ENCODE measurements around the gene DACH1. TPM values are rescaled to one million over a fixed set of nuclear protein-coding genes. Genes with fewer than 3 reads are reported as not detected.

The DACH1 gene
- total and polyA plus RNA-seq, 9 of the 15 experiments (the other 6 are each of a cell fraction or from before 2014, with no cell fraction given): 0.04 to 0.07 (median 0.04) TPM; not detected in 2

- TF ChIP-seq ZC3H11A (IDR thresholded peaks at IDR 0.05; ENCODE audit: low read depth, low read length): no peak
- TF ChIP-seq ZNF740 (CRISPR knock-in tag; IDR thresholded peaks at IDR 0.05): no peak
- TF ChIP-seq ZNF740 (tag; IDR thresholded peaks at IDR 0.05): no peak
- TF ChIP-seq HDAC1 (IDR thresholded peaks at IDR 0.05): no peak
Observed at GRCh38 chr13:71858647-71859046, 8.4 kb downstream of the DACH1 start (continued).

GRCh38 chr13:71856548-71857043 is 10.4 kb downstream of the DACH1 start:
- Histone ChIP-seq H3K9ac (ENCODE audit: insufficient read depth in 1 of 2, low read depth in 2 of 2, low read length in 2 of 2) (no peak overlapping the region), H3K27ac (ENCODE audit: extremely low read depth, low read depth, low read length) (no peak overlapping the region), H3K36me3 (ENCODE audit: control insufficient read depth, insufficient read depth, low read length) (no peaks in the 10 kb centered on the region), H3K4me1 (replicated peaks in 1 of 2; ENCODE audit: control insufficient read depth in 2 of 2, insufficient read depth in 2 of 2, low read length in 2 of 2) (no peaks in the 10 kb centered on the region), H3K9me1 (ENCODE audit: control insufficient read depth, insufficient read depth, low read length) (no peaks in the 10 kb centered on the region), H4K20me1 (replicated peaks; ENCODE audit: control insufficient read depth, insufficient read depth, low read length) (no peaks in the 10 kb centered on the region), H2AFZ (ENCODE audit: low read depth, low read length) (no peak overlapping the region), H3K4me3 (no peak overlapping the region), H3K27me3 (ENCODE audit: control insufficient read depth in 2 of 2, insufficient read depth in 2 of 2, low read length in 2 of 2) (no peaks in the 10 kb centered on the region), H3K9me3 (replicated peaks; ENCODE audit: control insufficient read depth, insufficient read depth, low read depth, low read length) (no peaks in the 10 kb centered on the region), H3K79me2 (ENCODE audit: control insufficient read depth, insufficient read depth, low read length) (no peaks in the 10 kb centered on the region), H3K4me2 (ENCODE audit: insufficient read depth, low read length) (no peak overlapping the region)
- no peak for DNase-seq (ENCODE audit: extremely low read depth in 1 of 4, low spot score in 3 of 4)
- in situ Hi-C loops (cut with MboI): no loop called here
- CTCF ChIA-PET (ENCODE audit: low intra/inter-chr PET ratio): no interaction called here
- no TSS peak for BruUV-seq (replicated peaks)
- POLR2A ChIA-PET: no interaction called here
- ATAC-seq: no peak
- intact Hi-C loops (cut with micrococcal nuclease): no loop called here
- WGBS (ENCODE audit: insufficient coverage, low coverage, missing lambda C conversion rate): 0% methylated on average over 4 of the region's 4 CpGs
- no peak for FAIRE-seq
- TF ChIP-seq FUS (optimal IDR thresholded peaks at IDR 0.05; ENCODE audit: low read depth, low read length): no peak
- TF ChIP-seq, protein P1, sequence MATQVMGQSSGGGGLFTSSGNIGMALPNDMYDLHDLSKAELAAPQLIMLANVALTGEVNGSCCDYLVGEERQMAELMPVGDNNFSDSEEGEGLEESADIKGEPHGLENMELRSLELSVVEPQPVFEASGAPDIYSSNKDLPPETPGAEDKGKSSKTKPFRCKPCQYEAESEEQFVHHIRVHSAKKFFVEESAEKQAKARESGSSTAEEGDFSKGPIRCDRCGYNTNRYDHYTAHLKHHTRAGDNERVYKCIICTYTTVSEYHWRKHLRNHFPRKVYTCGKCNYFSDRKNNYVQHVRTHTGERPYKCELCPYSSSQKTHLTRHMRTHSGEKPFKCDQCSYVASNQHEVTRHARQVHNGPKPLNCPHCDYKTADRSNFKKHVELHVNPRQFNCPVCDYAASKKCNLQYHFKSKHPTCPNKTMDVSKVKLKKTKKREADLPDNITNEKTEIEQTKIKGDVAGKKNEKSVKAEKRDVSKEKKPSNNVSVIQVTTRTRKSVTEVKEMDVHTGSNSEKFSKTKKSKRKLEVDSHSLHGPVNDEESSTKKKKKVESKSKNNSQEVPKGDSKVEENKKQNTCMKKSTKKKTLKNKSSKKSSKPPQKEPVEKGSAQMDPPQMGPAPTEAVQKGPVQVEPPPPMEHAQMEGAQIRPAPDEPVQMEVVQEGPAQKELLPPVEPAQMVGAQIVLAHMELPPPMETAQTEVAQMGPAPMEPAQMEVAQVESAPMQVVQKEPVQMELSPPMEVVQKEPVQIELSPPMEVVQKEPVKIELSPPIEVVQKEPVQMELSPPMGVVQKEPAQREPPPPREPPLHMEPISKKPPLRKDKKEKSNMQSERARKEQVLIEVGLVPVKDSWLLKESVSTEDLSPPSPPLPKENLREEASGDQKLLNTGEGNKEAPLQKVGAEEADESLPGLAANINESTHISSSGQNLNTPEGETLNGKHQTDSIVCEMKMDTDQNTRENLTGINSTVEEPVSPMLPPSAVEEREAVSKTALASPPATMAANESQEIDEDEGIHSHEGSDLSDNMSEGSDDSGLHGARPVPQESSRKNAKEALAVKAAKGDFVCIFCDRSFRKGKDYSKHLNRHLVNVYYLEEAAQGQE (IDR thresholded peaks at IDR 0.05; ENCODE audit: borderline replicate concordance): no peak
- TF ChIP-seq, protein P1 (CRISPR knock-in tag; IDR thresholded peaks at IDR 0.05; ENCODE audit: low read depth): no peak

Measured in K562 (cell line).